Hypothalamus (tissue), 51 donors: Measurements from ENCODE around the gene FAP.

Experiments
- DNase-seq, 51 donors: peaks; one replicate each; lab custom pipeline; 2025; lab: John Stamatoyannopoulos, UW

The FAP gene

GRCh38 chr2:162244541-162245031, 1.3 kb upstream of the FAP start:
- no peak for DNase-seq

DNA sequence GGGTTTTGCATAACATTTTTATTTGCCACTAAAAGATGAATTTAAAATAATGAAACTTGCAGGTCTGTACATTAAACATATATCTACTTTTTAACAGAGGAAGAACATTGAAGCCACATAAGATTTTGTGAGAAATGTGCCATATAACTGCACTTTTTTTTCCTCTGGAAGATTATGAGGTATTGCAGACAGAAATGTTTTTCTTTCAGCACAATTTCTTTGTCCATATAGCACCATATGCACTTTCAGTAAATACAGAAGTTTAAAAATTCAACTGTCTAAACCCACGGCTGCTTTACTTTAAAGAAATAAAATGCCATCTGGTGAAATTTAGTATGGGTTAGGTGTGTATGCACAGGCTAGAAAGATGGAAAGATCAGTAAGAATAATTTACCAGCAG, 470 bp upstream of the FAP start:
- DNase-seq: no peak

DNA sequence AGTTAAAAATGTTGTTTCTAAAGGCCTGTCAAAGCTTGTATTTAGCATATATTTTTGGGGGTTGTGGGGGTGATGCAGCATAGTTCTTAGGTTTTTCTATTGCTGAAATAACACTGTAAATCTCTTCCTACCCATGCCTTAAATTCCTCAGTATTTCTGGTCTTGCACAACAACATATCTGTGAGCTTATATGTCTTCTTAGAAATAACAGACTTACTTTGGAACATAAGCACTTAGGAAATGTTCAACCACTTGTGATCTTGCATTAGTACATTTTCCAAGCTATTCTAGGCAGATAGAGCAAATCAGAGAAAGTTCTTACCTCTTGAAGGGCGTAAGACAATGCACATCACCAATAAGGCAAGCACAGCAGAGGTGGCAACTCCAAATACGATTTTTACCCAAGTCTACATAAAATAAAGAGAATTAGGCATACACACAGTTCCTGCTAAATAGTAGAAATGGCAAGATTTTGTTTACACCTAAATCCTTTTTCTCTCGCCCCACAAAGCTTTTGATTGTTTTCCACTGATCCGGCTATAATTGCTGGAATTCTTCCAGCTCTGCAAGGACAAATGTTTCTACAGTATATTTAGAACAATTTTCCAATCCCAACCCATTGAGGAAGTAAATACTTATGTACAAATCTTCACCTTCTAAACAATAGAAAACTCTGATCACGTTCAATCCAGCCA, 512 bp downstream of the FAP start:
- peak in 2 of 51 donors; percentile 23 to 41 for DNase-seq

- DNase-seq: no peak
Measured at GRCh38 chr2:162241571-162241970, 1.7 kb downstream of the FAP start.

DNA sequence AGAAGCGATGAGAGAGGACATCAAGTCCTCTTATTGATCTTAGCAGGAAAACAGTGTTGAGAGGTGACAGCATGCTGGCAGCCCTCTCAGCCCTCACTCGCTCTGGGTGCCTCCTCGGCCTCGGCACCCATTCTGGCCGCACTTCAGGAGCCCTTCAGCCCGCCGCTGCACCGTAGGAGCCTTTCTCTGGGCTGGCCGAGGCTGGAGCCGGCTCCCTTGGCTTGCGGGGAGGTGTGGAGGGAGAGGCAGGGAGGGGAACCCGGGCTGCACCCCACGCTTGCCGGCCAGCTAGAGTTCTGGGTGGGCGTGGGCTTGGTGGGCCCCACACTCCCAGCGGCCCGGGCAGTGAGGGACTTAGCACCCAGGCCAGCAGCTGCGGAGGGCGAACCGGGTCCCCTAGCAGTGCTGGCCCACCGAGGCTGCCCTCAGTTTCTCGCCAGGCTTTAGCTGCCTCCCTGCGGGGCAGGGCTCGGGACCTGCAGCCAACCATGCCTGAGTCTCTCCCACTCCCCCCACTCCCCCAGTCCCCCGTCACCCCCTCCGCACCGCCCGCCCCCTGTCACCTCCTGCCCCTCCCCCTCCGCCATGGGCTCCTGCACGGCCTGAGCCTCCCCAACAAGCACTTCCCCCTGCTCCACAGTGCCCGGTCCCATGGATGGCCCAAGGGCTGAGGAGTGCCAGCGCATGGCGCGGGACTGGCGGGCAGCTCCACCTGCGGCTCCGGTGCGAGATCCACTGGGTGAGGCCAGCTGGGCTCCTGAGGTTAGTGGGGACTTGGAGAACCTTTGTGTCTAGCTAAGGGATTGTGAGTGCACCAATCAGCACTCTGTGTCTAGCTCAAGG, 8.4 kb downstream of the FAP start:
- DNase-seq: no peak

DNA sequence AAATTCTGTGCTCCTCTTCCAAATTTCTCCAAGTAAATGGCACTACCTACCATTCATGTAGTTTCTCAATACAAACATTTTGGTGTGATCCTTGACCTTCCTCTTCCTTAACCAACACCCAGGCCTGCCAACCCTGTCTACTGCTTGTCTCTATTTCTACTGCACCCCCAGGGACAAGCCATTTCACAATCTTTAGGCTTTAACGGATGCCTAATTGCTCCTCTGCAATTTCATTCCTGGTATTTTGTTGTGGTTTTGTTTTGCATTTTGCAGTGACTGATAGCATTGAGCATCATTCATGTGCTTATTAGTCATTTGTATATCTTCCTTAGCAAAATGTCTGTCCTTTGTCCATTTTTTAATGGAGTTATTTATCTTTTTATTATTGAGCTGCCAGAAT, 10.0 kb downstream of the FAP start:
- no peak for DNase-seq

DNA sequence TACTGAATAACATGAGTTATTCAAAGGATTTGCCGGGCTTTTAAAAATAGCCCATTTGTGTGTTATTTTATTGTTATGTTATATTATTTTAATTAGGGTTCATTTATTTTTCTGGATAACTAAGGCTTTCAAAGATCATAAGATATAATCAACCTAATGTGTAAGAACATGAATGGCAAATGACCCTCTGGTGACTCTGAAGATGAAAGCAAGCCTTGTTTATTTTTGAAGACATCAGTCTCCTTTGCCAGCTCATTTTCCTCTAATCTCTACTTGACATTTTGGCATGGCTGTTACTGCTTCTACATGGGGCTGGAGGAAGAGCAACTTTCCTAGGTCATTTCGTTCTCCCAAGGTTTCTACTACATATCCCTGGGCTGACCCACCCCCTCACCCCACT, 10.6 kb downstream of the FAP start:
- no peak for DNase-seq

DNA sequence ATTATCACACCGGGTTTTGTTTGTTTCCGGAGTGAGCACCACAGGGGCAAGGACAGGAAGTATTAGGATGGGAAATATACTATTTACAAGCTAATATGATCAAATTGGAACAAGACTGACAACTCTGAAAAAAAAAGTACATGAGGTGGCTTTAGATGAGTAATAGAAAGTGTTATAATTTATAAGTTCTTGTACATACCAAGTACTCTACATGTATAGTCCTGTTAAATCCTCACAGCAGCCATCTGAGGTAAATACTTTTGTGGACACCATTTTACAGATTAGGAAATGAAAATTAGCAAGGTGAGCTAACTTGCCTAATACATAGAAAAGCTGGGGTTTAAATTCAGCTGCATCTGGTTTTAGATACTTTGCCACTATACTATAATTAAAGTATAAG, 11.2 kb downstream of the FAP start:
- DNase-seq: no peak

- no peak for DNase-seq
Measured at GRCh38 chr2:162230761-162231160, 12.5 kb downstream of the FAP start.

DNA sequence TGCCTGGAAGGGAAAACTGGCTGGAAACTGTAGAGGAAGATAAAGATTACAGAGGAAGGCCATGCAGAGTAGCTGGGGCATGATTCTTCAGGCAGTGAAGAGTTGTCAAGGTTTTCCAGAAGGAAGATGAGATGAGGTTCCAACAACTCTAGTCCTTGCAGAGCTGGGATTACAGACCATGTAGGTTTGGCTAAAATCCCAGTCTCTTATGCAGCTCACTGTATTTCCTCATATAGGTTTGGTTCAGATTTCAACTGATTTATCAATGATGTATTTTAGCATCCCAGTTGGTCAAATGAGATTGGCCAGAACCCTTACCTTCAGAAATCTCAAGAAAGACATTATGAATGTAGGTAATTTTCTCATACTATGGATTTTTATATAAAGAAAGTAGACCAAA, 16.4 kb downstream of the FAP start:
- no peak for DNase-seq

DNA sequence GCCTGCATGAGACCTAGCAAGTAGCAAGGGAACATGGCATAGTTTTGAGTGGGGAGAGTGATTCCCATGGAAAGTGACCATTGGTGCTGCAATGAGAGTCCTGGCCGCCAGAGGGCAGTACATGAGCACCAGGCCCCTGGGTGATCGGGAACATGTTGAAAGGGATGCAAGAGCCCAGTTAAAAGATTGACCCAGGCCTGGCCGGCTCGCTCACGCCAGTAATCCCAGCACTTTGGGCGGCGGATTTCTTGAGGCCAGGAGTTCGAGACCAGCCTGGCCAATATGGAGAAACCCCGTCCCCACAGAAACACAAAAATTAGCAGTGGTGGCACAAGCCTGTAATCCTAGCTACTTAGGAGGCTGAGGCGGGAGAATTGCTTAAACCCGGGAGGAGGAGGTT, 22.2 kb downstream of the FAP start:
- peak in 46 of 51 donors; percentile 1 to 73 (median 34) for DNase-seq

GRCh38 chr2:162220368-162220767, 22.9 kb downstream of the FAP start:
- DNase-seq: no peak

DNA sequence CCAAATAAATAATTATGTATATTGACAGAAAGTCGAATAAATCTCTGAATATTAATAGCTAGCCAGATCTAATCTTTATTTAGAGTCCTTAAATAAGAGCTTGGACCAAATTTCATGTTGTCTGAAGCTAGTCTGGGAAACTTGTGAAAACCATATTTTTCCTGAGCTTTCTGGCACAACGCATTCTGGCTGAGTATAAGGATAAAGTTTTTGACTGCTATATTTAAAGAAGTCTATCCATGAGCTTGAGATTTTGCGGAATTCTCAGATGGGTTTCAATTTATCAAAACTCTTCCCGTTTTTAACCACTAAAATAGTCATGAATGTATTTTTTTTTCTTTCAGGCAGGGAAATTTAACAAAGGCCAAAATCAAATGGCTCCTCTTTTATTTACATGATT, 23.8 kb downstream of the FAP start:
- no peak for DNase-seq

GRCh38 chr2:162217598-162217997, 25.6 kb downstream of the FAP start:
- DNase-seq: no peak

- DNase-seq: no peak
Measured at GRCh38 chr2:162215162-162215561, 28.1 kb downstream of the FAP start.

DNA sequence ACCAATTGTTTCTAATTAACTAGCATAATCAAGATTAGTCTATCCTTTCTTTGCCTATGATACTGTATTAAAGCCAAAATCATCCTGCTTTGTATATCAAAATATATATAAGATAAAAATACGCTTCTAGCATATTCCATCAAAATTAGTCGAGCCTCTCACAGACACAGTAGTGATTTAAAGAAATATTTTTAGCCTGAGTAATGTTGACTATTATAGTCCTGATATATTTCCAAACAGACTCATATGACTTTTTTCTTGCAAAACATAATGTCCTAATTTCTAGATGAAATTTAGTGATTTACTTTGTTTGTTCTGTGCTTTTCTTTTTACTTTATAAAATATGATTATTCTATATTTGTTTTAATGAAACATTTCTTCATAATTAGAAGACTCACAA, 30.9 kb downstream of the FAP start:
- no peak for DNase-seq

GRCh38 chr2:162211732-162212131, 31.5 kb downstream of the FAP start:
- DNase-seq: no peak

- DNase-seq: no peak
Measured at GRCh38 chr2:162210385-162210784, 32.9 kb downstream of the FAP start.

- DNase-seq: no peak
Measured at GRCh38 chr2:162202203-162202602, 41.0 kb downstream of the FAP start.

DNA sequence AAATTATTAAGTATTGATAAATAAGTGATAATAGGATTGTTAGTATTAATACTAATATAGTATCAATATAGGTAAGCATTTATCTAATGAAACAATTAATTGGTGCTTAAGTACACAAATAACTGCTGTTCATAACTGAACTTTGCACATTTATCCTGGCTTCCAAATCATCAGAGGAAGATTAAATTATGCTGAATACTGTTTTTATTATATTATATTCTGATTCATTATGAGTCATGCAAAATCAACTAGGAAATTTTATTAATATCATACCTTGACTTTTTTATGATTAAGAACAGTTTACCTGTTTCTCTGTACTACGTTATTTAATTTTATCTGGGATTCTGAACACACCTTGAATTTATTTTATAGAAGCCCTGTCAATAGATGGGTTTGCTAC, 42.6 kb downstream of the FAP start:
- DNase-seq: no peak

- DNase-seq: no peak
Measured at GRCh38 chr2:162199913-162200312, 43.3 kb downstream of the FAP start.

DNA sequence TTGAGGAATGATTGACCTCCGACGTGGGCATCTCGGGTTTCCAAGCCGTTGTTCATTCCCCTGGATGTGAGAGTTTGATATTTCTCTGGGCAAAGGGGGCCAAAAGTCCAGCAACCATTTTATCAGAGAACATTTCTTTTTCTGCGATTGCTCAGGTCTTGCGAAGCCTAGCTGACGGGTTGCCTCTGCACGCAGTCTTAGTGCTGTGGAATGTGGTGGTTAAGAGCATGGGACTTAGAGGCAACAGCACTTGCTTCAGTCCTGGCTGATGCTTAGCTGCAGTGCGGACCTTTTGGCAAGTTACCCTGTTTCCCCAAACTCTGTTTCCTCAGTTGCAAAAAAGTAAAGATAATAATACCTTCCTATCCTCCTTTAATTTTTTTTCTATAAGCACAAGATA, 45.0 kb downstream of the FAP start:
- no peak for DNase-seq
